Esophagus muscularis mucosa (tissue), 4 donors: ENCODE measurements around the gene TERF2IP.

Source experiments
- EP300 ChIP-seq: sonication (generic); formaldehyde crosslinking; IDR thresholded peaks from one replicate; pipeline ENCODE4 v1.6.1; 2017; ENCODE audit warnings: antibody characterized with exemption
- POLR2A ChIP-seq: fragments of 450-650 bp; IDR thresholded peaks from one replicate; pipeline ENCODE4 v1.6.1; 2017; ENCODE audit warnings: antibody characterized with exemption, moderate library complexity, mild to moderate bottlenecking, low read depth
- TF ChIP-seq, protein P1 (sequence below), 3 experiments: fragments of 200-600 bp in 2 of 3; fragments of 450-650 bp in 1 of 3; sonication (generic) in 2 of 3; IDR thresholded peaks; one replicate each; pipeline ENCODE4 v1.5.1; 2017 to 2019; ENCODE audit warnings: antibody characterized with exemption in 3 of 3, mild to moderate bottlenecking in 2 of 3, moderate library complexity in 1 of 3

DNA sequence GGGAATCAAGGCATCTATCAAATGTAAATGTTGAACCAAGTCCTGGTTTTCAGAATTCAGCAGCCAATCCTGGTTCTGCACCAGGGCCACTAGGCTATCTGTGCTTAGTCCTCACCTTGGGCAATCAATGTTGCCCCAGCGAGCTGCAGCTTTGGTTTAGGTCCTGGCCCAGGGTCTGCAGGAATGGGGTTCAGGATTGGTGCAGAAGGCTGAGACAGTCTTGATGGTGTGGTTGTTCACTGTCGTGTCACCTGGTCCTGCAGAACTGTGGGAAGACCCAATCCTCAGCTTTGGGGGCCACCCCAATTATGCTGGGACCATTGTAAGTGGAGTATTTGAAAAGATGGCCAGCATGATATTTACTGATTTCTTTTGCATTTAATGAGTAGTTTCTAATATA lies 10.6 kb downstream of the TERF2IP start:
- TF ChIP-seq, protein P1, sequence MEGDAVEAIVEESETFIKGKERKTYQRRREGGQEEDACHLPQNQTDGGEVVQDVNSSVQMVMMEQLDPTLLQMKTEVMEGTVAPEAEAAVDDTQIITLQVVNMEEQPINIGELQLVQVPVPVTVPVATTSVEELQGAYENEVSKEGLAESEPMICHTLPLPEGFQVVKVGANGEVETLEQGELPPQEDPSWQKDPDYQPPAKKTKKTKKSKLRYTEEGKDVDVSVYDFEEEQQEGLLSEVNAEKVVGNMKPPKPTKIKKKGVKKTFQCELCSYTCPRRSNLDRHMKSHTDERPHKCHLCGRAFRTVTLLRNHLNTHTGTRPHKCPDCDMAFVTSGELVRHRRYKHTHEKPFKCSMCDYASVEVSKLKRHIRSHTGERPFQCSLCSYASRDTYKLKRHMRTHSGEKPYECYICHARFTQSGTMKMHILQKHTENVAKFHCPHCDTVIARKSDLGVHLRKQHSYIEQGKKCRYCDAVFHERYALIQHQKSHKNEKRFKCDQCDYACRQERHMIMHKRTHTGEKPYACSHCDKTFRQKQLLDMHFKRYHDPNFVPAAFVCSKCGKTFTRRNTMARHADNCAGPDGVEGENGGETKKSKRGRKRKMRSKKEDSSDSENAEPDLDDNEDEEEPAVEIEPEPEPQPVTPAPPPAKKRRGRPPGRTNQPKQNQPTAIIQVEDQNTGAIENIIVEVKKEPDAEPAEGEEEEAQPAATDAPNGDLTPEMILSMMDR (IDR thresholded peaks at IDR 0.05), result no peak
- TF ChIP-seq EP300 (no peak), POLR2A (no peak)
